Cardiac muscle cell (in vitro differentiated cells and primary cell): ENCODE results near the gene ALG1. TPM values are rescaled to one million over a fixed set of nuclear protein-coding genes. Genes with fewer than 3 reads are reported as not detected.
"Not testable (repeated sequence)": the region's sequence is repeated elsewhere in the genome, so short reads cannot be mapped to it uniquely, and the experiment has no call there.

ENCODE experiments used
- DNase-seq, 2 donors: peaks; one replicate each; pipeline versions ENCODE4 v3.0.0 to v3.0.0-alpha.2; 2010 to 2017; ENCODE audit warnings: low read depth in 1 of 2, low spot score in 1 of 2
- H3K27ac ChIP-seq: fragments of 200-600 bp; sonication (generic); 2 replicates; pipeline ENCODE4 v1.5.1; 2016
- H3K27me3 ChIP-seq: fragments of 200-600 bp; sonication (generic); 2 replicates; pipeline ENCODE4 v1.6.0; 2016; ENCODE audit warnings: control low read depth
- H3K36me3 ChIP-seq: fragments of 200-600 bp; sonication (generic); 2 replicates; pipeline ENCODE4 v1.5.1; 2016; ENCODE audit warnings: control low read depth
- H3K4me1 ChIP-seq: fragments of 200-600 bp; sonication (generic); 2 replicates; pipeline ENCODE4 v1.8.1; 2017; ENCODE audit warnings: low read depth, mild to moderate bottlenecking, mixed run types
- H3K4me3 ChIP-seq: fragments of 200-600 bp; sonication (generic); 2 replicates; pipeline ENCODE4 v1.5.1; 2016; ENCODE audit warnings: mild to moderate bottlenecking
- H3K9me3 ChIP-seq: fragments of 200-600 bp; sonication (generic); 2 replicates; pipeline ENCODE4 v1.5.1; 2017; ENCODE audit warnings: low read depth, mild to moderate bottlenecking, control low read depth
- polyA plus RNA-seq: library from polyadenylated mRNA; unstranded; fragments of >200 nt; fragmentation: Nextera tagmentation; extraction: Ambion mirVana; gene quantifications from 2 replicates; pipeline ENCODE4 v1.2.1, GENCODE V29; 2016
- total RNA-seq: library from RNA; depleted of rRNA; stranded (reverse); fragments of >200 nt; gene quantifications from 2 replicates; pipeline ENCODE4 v1.2.3, GENCODE V29; 2016

ALG1 gene
- total and polyA plus RNA-seq, 2 experiments from 2014 or later: 20.2 to 26.5 TPM

GRCh38 chr16:5134739-5135452, 63.3 kb downstream of the ALG1 start:
- not testable (repeated sequence) for H3K27me3 ChIP-seq, H3K9me3 ChIP-seq, H3K36me3 ChIP-seq, H3K4me3 ChIP-seq, DNase-seq, H3K27ac ChIP-seq, H3K4me1 ChIP-seq

Other genes with a start within 250 kb of the ALG1 start
- 38.0 and 44.3 TPM in 2 replicates for gene GLYR1, start 224.6 kb upstream of the ALG1 start, total RNA-seq
- 52.1 and 65.5 TPM in 2 replicates for gene GLYR1, start 224.6 kb upstream of the ALG1 start, polyA plus RNA-seq
- 24.2 and 33.4 TPM in 2 replicates for gene UBN1, start 224.4 kb upstream of the ALG1 start, total RNA-seq
- gene UBN1, start 224.4 kb upstream of the ALG1 start, polyA plus RNA-seq: 21.4 and 23.7 TPM in 2 replicates
- gene PPL, start 134.7 kb upstream of the ALG1 start, total RNA-seq: 6.4 and 10.8 TPM in 2 replicates
- gene PPL, start 134.7 kb upstream of the ALG1 start, polyA plus RNA-seq: 7.5 and 8.4 TPM in 2 replicates
- 0.21 and 0.35 TPM in 2 replicates for gene SEC14L5, start 113.5 kb upstream of the ALG1 start, total RNA-seq
- gene SEC14L5, start 113.5 kb upstream of the ALG1 start, polyA plus RNA-seq: not detected in 2 replicates
- gene NAGPA, start 37.9 kb upstream of the ALG1 start, total RNA-seq: 23.0 and 24.6 TPM in 2 replicates
- gene NAGPA, start 37.9 kb upstream of the ALG1 start, polyA plus RNA-seq: 9.8 and 10.8 TPM in 2 replicates
- 0.49 TPM in 1 of 2 replicates, not detected in the other for gene C16orf89, start 5.9 kb upstream of the ALG1 start, total RNA-seq
- 0.62 TPM in 1 of 2 replicates, not detected in the other for gene C16orf89, start 5.9 kb upstream of the ALG1 start, polyA plus RNA-seq
- gene EEF2KMT, start 26.0 kb downstream of the ALG1 start, total RNA-seq: 9.6 and 14.8 TPM in 2 replicates
- 17.8 and 23.2 TPM in 2 replicates for gene EEF2KMT, start 26.0 kb downstream of the ALG1 start, polyA plus RNA-seq